Fibroblast of villous mesenchyme (primary cell): Measurements from ENCODE around the gene SPSB1. TPM values are rescaled to one million over a fixed set of nuclear protein-coding genes. Genes with fewer than 3 reads are reported as not detected.

Source experiments
- DNase-seq: peaks from one replicate; pipeline ENCODE4 v3.0.0-alpha.2; 2010; ENCODE audit warnings: low read depth
- H3K4me3 ChIP-seq: 2 replicates; pipeline ENCODE4 v1.5.1; 2011; ENCODE audit warnings: low read depth, mild to moderate bottlenecking, low read length
- CTCF ChIP-seq: IDR thresholded peaks from 2 replicates; pipeline ENCODE4 v1.5.1; 2012; ENCODE audit warnings: low read depth, mild to moderate bottlenecking, low read length; ENCODE audit not compliant: insufficient read depth
- total RNA-seq: library from RNA; depleted of rRNA; stranded (reverse); fragments of >200 nt; gene quantifications from 2 replicates; pipeline ENCODE4 v1.2.3, GENCODE V29; 2012

The SPSB1 gene
- total RNA-seq, 1 donor: 20.7 TPM

- no peak for TF ChIP-seq CTCF
- H3K4me3 ChIP-seq: no peak overlapping the region
- no peak for DNase-seq
These were observed 32.5 kb upstream of the SPSB1 start for GRCh38 chr1:9260059-9260766.

- no peak for DNase-seq
- no peak overlapping the region for H3K4me3 ChIP-seq
- no peak for TF ChIP-seq CTCF
These were observed 31.2 kb upstream of the SPSB1 start for GRCh38 chr1:9261496-9261895.

GRCh38 chr1:9262096-9262986, 30.4 kb upstream of the SPSB1 start:
- no peak for TF ChIP-seq CTCF
- DNase-seq: no peak
- no peak overlapping the region for H3K4me3 ChIP-seq

- DNase-seq: no peak
- no peak overlapping the region for H3K4me3 ChIP-seq
- no peak for TF ChIP-seq CTCF
These were observed 29.3 kb upstream of the SPSB1 start for GRCh38 chr1:9263276-9263855.

- TF ChIP-seq CTCF: no peak
- H3K4me3 ChIP-seq: no peak overlapping the region
- DNase-seq: no peak
These were observed 28.5 kb upstream of the SPSB1 start for GRCh38 chr1:9263984-9264872.

GRCh38 chr1:9265037-9265436, 27.7 kb upstream of the SPSB1 start:
- no peak for DNase-seq
- no peak for TF ChIP-seq CTCF
- no peak overlapping the region for H3K4me3 ChIP-seq
